GM23248 (cell line): Measurements from ENCODE around the gene HOXC6. TPM values are rescaled to one million over a fixed set of nuclear protein-coding genes. Genes with fewer than 3 reads are reported as not detected.
"Not testable (repeated sequence)": the region's sequence is repeated elsewhere in the genome, so short reads cannot be mapped to it uniquely, and the experiment has no call there.

ENCODE experiments used
- DNase-seq: peaks from one replicate; pipeline ENCODE4 v3.0.0-alpha.2; 2015
- H2AFZ ChIP-seq: fragments of 200-600 bp; sonication (generic); 2 replicates; pipeline ENCODE4 v1.6.1; 2016; ENCODE audit warnings: antibody characterized with exemption
- H3F3A ChIP-seq: fragments of 200-600 bp; sonication (generic); 2 replicates; pipeline ENCODE4 v1.6.1; 2016; ENCODE audit warnings: mild to moderate bottlenecking, antibody characterized with exemption, mixed run types; ENCODE audit not compliant: insufficient read depth
- H3K27ac ChIP-seq: fragments of 200-600 bp; sonication (generic); 2 replicates; pipeline ENCODE4 v1.5.1; 2016; ENCODE audit warnings: mild to moderate bottlenecking
- H3K27me3 ChIP-seq: fragments of 200-600 bp; sonication (generic); replicated peaks from 2 replicates; pipeline ENCODE4 v1.6.1; 2016; ENCODE audit warnings: mild to moderate bottlenecking; ENCODE audit not compliant: insufficient read depth
- H3K36me3 ChIP-seq: fragments of 200-600 bp; sonication (generic); 2 replicates; pipeline ENCODE4 v1.6.1; 2016; ENCODE audit warnings: low read depth, mild to moderate bottlenecking
- H3K4me1 ChIP-seq: fragments of 200-600 bp; sonication (generic); 2 replicates; pipeline ENCODE4 v1.6.1; 2016; ENCODE audit warnings: mild to moderate bottlenecking; ENCODE audit not compliant: insufficient read depth
- H3K4me2 ChIP-seq: fragments of 200-600 bp; sonication (generic); one replicate; pipeline ENCODE4 v1.6.1; 2016; ENCODE audit warnings: mild to moderate bottlenecking; ENCODE audit not compliant: unreplicated experiment
- H3K4me3 ChIP-seq: fragments of 200-600 bp; sonication (generic); 2 replicates; pipeline ENCODE4 v1.5.1; 2016; ENCODE audit warnings: mild to moderate bottlenecking
- H3K79me2 ChIP-seq: fragments of 200-600 bp; sonication (generic); 2 replicates; pipeline ENCODE4 v1.6.1; 2016; ENCODE audit warnings: mild to moderate bottlenecking; ENCODE audit not compliant: insufficient read depth
- H3K9ac ChIP-seq: fragments of 200-600 bp; sonication (generic); 2 replicates; pipeline ENCODE4 v1.6.1; 2016; ENCODE audit warnings: mild to moderate bottlenecking
- H3K9me2 ChIP-seq: fragments of 200-600 bp; sonication (generic); 2 replicates; pipeline ENCODE4 v1.6.1; 2016; ENCODE audit warnings: mixed run types, mild to moderate bottlenecking, moderate library complexity; ENCODE audit not compliant: insufficient read depth
- H3K9me3 ChIP-seq: fragments of 200-600 bp; sonication (generic); one replicate; pipeline ENCODE4 v1.6.1; 2017; ENCODE audit warnings: low read depth
- H4K20me1 ChIP-seq: fragments of 200-600 bp; sonication (generic); 2 replicates; pipeline ENCODE4 v1.6.0; 2016; ENCODE audit not compliant: insufficient read depth
- EZH2 ChIP-seq: fragments of 200-600 bp; sonication (generic); IDR thresholded peaks from 2 replicates; pipeline ENCODE4 v1.6.1; 2018; ENCODE audit warnings: antibody characterized with exemption, mild to moderate bottlenecking; ENCODE audit not compliant: insufficient read depth, poor library complexity, severe bottlenecking
- EZH2phosphoT487 ChIP-seq: fragments of 200-600 bp; sonication (generic); IDR thresholded peaks from 2 replicates; pipeline ENCODE4 v1.6.1; 2018; ENCODE audit warnings: antibody characterized with exemption, moderate library complexity, mild to moderate bottlenecking, low read depth; ENCODE audit not compliant: insufficient read depth
- WGBS, 2 experiments: methylation state at CpG; one replicate each; pipeline ENCODE4 v1.1.6; 2015 to 2017; ENCODE audit warnings: low lambda C conversion rate in 2 of 2, low coverage in 1 of 2; ENCODE audit errors: missing lambda C conversion rate in 2 of 2; 5-methylcytosine and 5-hydroxymethylcytosine counted together
- in situ Hi-C: fragments of 300-500 bp; cut with MboI; formaldehyde crosslinking; loops from 2 replicates; pipeline ENCODE4 v1.15.0; 2020
- microRNA counts: library from miRNA; unstranded; fragments of <30 nt; microRNA quantifications from one replicate; lab custom pipeline; 2016
- microRNA-seq: library from miRNA; unstranded; fragments of <30 nt; microRNA quantifications from one replicate; pipeline ENCODE4, GENCODE V29; 2016; ENCODE audit warnings: borderline number of aligned reads
- polyA plus RNA-seq: library from polyadenylated mRNA; unstranded; fragments of >200 nt; fragmentation: Nextera tagmentation; extraction: Ambion mirVana; gene quantifications from 2 replicates; pipeline ENCODE4 v1.2.1, GENCODE V29; 2016
- small RNA-seq: library from RNA; depleted of rRNA; stranded (forward); fragments of <200 nt; gene quantifications from one replicate; pipeline ENCODE3, GENCODE V24; 2014; ENCODE audit warnings: low read depth, low replicate concordance
- total RNA-seq: library from RNA; depleted of rRNA; stranded (reverse); fragments of >200 nt; shearing (Covaris generic); gene quantifications from 2 replicates; pipeline ENCODE4 v1.2.3, GENCODE V29; 2014; rRNA removed

The HOXC6 gene
- total and polyA plus RNA-seq, 2 experiments from 2014 or later = 3.6 to 20.5 TPM

GRCh38 chr12:54075974-54076373 lies 47.7 kb downstream of the HOXC6 start:
- H3K9ac ChIP-seq = no peak overlapping the region
- H3K79me2 ChIP-seq = no peaks in the 10 kb centered on the region
- no peaks in the 10 kb centered on the region for H3K9me3 ChIP-seq
- H3K4me3 ChIP-seq = no peak overlapping the region
- no peak for TF ChIP-seq EZH2
- TF ChIP-seq EZH2phosphoT487 = no peak
- H3K27me3 ChIP-seq = no peaks in the 10 kb centered on the region
- no peak overlapping the region for H3K4me2 ChIP-seq
- H2AFZ ChIP-seq = no peak overlapping the region
- DNase-seq = no peak
- H3K9me2 ChIP-seq = no peaks in the 10 kb centered on the region
- H3K27ac ChIP-seq = no peak overlapping the region
- no peaks in the 10 kb centered on the region for H4K20me1 ChIP-seq
- H3F3A ChIP-seq = no peaks in the 10 kb centered on the region
- no peaks in the 10 kb centered on the region for H3K36me3 ChIP-seq
- peaks cover 8% of the 10 kb centered on the region; the same call in 1 of the 2 replicates for H3K4me1 ChIP-seq
- in situ Hi-C loops = no loop called here

DNA sequence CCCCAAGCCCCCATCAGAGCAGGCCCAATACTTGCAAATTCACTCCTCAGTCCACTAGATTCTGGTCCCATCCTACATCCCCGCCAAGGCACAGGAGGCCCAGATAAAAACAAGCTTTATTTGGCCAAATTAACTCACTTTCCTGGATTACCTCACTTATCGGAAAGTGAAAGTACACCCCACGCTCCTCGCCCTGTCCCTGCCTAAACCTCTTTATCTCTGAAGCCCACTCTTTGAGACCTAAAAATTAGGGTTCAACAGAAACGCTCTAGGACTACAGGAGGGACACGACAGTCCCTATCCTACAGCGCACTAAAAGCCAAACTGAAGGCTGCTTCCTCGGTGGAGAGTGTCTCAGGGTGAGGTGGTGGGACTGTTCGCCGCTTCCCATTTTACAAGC lies 49.6 kb downstream of the HOXC6 start:
- WGBS, 2 experiments = 85 to 89% methylated on average over 10 of the region's 10 CpGs
- H3K79me2 ChIP-seq, H3K36me3 ChIP-seq, H3K4me2 ChIP-seq, DNase-seq, H3K4me3 ChIP-seq, H2AFZ ChIP-seq, H3K27me3 ChIP-seq, H3K27ac ChIP-seq, H3F3A ChIP-seq, H3K4me1 ChIP-seq, H3K9me3 ChIP-seq, H4K20me1 ChIP-seq, H3K9me2 ChIP-seq, H3K9ac ChIP-seq, in situ Hi-C loops: not testable (repeated sequence)

GRCh38 chr12:54079115-54079514 lies 50.9 kb downstream of the HOXC6 start:
- H3K9ac ChIP-seq, H3K27me3 ChIP-seq, H3K9me2 ChIP-seq, H4K20me1 ChIP-seq, H3K9me3 ChIP-seq, H3K4me3 ChIP-seq, in situ Hi-C loops, H3K4me2 ChIP-seq, H3K36me3 ChIP-seq, H3K27ac ChIP-seq, H2AFZ ChIP-seq, H3K4me1 ChIP-seq, H3F3A ChIP-seq, DNase-seq, H3K79me2 ChIP-seq: not testable (repeated sequence)
- 79 to 87% methylated on average over 9 of the region's 9 CpGs for WGBS, 2 experiments

MicroRNAs within 50 kb of the gene (microRNA counts, 767-probe panel; counts per million panel counts)
- microRNA hsa-miR-196a-5p (lab: Ali Mortazavi, UCI) = 447 counts per million, percentile 86 among the panel's probes with 10 or more counts
- microRNA hsa-miR-615-3p (lab: Ali Mortazavi, UCI) = 447 counts per million, percentile 86 among the panel's probes with 10 or more counts
- 447 counts per million, percentile 86 among the panel's probes with 10 or more counts for microRNA hsa-miR-615-5p (lab: Ali Mortazavi, UCI)

Small RNA genes within 50 kb of the gene (microRNA-seq; reads per million reads assigned to microRNA genes)
- 3.6 reads per million for gene MIR196A2
- 2,425 reads per million, percentile 85 among the genes with 10 or more reads in this experiment for gene MIR615

Small RNA genes within 50 kb of the gene (small RNA-seq; reads per million reads assigned to genes)
- gene HOXC5 = not detected
- not detected for gene MIR196A2
- 0.62 reads per million, percentile 11 among the genes with 10 or more reads in this experiment for gene MIR615

Other genes starting within 250 kb of the HOXC6 start
- not detected in 2 replicates for gene HOXC13, start 89.6 kb upstream of the HOXC6 start, total RNA-seq
- gene HOXC13, start 89.6 kb upstream of the HOXC6 start, polyA plus RNA-seq = not detected in 2 replicates
- not detected in 2 replicates for gene HOXC12, start 73.5 kb upstream of the HOXC6 start, total RNA-seq
- gene HOXC12, start 73.5 kb upstream of the HOXC6 start, polyA plus RNA-seq = not detected in 2 replicates
- gene HOXC11, start 55.3 kb upstream of the HOXC6 start, total RNA-seq = not detected in 2 replicates
- gene HOXC11, start 55.3 kb upstream of the HOXC6 start, polyA plus RNA-seq = not detected in 2 replicates
- gene HOTAIR, start 53.5 kb upstream of the HOXC6 start, total RNA-seq = not detected in 2 replicates
- gene HOTAIR, start 53.5 kb upstream of the HOXC6 start, polyA plus RNA-seq = not detected in 2 replicates
- gene HOXC10, start 43.3 kb upstream of the HOXC6 start, total RNA-seq = not detected in 2 replicates
- gene HOXC10, start 43.3 kb upstream of the HOXC6 start, polyA plus RNA-seq = not detected in 2 replicates
- gene HOXC9, start 28.3 kb upstream of the HOXC6 start, total RNA-seq = 2.5 and 3.7 TPM in 2 replicates
- 5.5 and 6.0 TPM in 2 replicates for gene HOXC9, start 28.3 kb upstream of the HOXC6 start, polyA plus RNA-seq
- 3.8 and 11.3 TPM in 2 replicates for gene HOXC8, start 19.5 kb upstream of the HOXC6 start, total RNA-seq
- gene HOXC8, start 19.5 kb upstream of the HOXC6 start, polyA plus RNA-seq = 16.7 and 20.8 TPM in 2 replicates
- 1.1 and 1.8 TPM in 2 replicates for gene HOXC5, start 4.6 kb downstream of the HOXC6 start, total RNA-seq
- 0.65 and 1.3 TPM in 2 replicates for gene HOXC5, start 4.6 kb downstream of the HOXC6 start, polyA plus RNA-seq
- 2.2 and 3.4 TPM in 2 replicates for gene HOXC4, start 25.4 kb downstream of the HOXC6 start, total RNA-seq
- 2.3 and 3.1 TPM in 2 replicates for gene HOXC4, start 25.4 kb downstream of the HOXC6 start, polyA plus RNA-seq
- gene SMUG1, start 160.5 kb downstream of the HOXC6 start, total RNA-seq = 34.5 and 38.2 TPM in 2 replicates
- gene SMUG1, start 160.5 kb downstream of the HOXC6 start, polyA plus RNA-seq = 48.5 and 49.5 TPM in 2 replicates